ENCODE data around the gene ZBTB46.

- TF ChIP-seq CTCF (conservative IDR thresholded peaks at IDR 0.05; ENCODE audit: low read depth, low read length): no peak
- no peak for TF ChIP-seq EZH2 (IDR thresholded peaks at IDR 0.05; ENCODE audit: borderline replicate concordance, low read depth, low read length, poor library complexity, severe bottlenecking)
Observed at GRCh38 chr20:63740070-63740626, 90.9 kb downstream of the ZBTB46 start.

All from A673 (cell line).